GM18951 (cell line): ENCODE measurements around the gene TANK.
"Not testable (repeated sequence)": the region's sequence is repeated elsewhere in the genome, so short reads cannot be mapped to it uniquely, and the experiment has no call there.

Source experiments
- POLR2A ChIP-seq: IDR thresholded peaks from 4 replicates; pipeline ENCODE4 v1.6.1; 2011; ENCODE audit warnings: mild to moderate bottlenecking; ENCODE audit not compliant: insufficient read length, insufficient read depth; ENCODE audit errors: extremely low read depth
- in situ Hi-C: fragments of 300-500 bp; cut with MboI; formaldehyde crosslinking; loops from one replicate; pipeline ENCODE4 v1.12.0; 2022; ENCODE audit warnings: low sequenced_read_pairs, mixed read lengths, inconsistent platforms; ENCODE audit not compliant: unreplicated experiment

TANK gene

GRCh38 chr2:161165266-161165665 lies 5.0 kb downstream of the TANK start:
- TF ChIP-seq POLR2A, result no peak
- in situ Hi-C loops, result no loop called here

GRCh38 chr2:161165811-161166210 lies 5.6 kb downstream of the TANK start:
- in situ Hi-C loops, result no loop called here

GRCh38 chr2:161166538-161167409 lies 6.5 kb downstream of the TANK start:
- in situ Hi-C loops, result no loop called here
- TF ChIP-seq POLR2A, result no peak

More at GRCh38 chr2:161165811-161166210, 5.6 kb downstream of the TANK start:
- no peak for TF ChIP-seq POLR2A

- in situ Hi-C loops, result no loop called here
- TF ChIP-seq POLR2A, result no peak
Measured at GRCh38 chr2:161169335-161169734, 9.1 kb downstream of the TANK start.

GRCh38 chr2:161170377-161170776 lies 10.1 kb downstream of the TANK start:
- in situ Hi-C loops, result no loop called here
- no peak for TF ChIP-seq POLR2A

- in situ Hi-C loops, result no loop called here
- TF ChIP-seq POLR2A, result no peak
Measured at GRCh38 chr2:161170958-161171932, 11.0 kb downstream of the TANK start.

- no peak for TF ChIP-seq POLR2A
- in situ Hi-C loops, result no loop called here
Measured at GRCh38 chr2:161172901-161173540, 12.8 kb downstream of the TANK start.

GRCh38 chr2:161173541-161174194 lies 13.4 kb downstream of the TANK start:
- in situ Hi-C loops, result no loop called here

GRCh38 chr2:161177969-161178368 lies 17.7 kb downstream of the TANK start:
- in situ Hi-C loops, result no loop called here
- no peak for TF ChIP-seq POLR2A

More at GRCh38 chr2:161173541-161174194, 13.4 kb downstream of the TANK start:
- no peak for TF ChIP-seq POLR2A

- in situ Hi-C loops, result no loop called here
- TF ChIP-seq POLR2A, result no peak
Measured at GRCh38 chr2:161178756-161179155, 18.5 kb downstream of the TANK start.

- in situ Hi-C loops, result no loop called here
- TF ChIP-seq POLR2A, result no peak
Measured at GRCh38 chr2:161190050-161190449, 29.8 kb downstream of the TANK start.

GRCh38 chr2:161195602-161196001 lies 35.4 kb downstream of the TANK start:
- in situ Hi-C loops, result not testable (repeated sequence)
